ENCODE results near the gene MEGF6.

MEGF6 gene

DNA sequence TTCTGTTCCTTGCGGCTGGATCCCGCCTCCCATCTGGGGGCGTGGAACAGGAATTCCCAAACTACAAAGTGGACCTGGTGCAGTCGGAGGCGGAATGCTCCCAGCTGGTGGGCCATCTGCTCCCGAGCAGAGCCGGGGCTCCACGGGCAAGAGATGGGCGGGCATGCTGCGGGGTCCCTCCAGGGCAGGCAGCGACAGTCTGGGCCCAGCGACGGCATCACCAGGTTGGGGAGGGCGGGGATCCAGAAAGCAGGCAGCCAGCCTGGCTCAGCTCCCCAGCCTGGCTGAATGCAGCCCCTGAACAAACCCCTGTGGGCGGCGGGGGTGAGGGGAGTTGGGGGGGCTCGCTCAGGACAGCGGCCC, 3.6 kb downstream of the MEGF6 start:
- H3F3A ChIP-seq (ENCODE audit: control insufficient read depth, insufficient read depth) = no peaks in the 10 kb centered on the region
- peaks cover 13% of the 10 kb centered on the region for H3K4me1 ChIP-seq (ENCODE audit: control insufficient read depth, low read length)
- H3K79me2 ChIP-seq (ENCODE audit: control insufficient read depth, low read length) = no peaks in the 10 kb centered on the region
- no peaks in the 10 kb centered on the region for H3K9me2 ChIP-seq (replicated peaks; ENCODE audit: control insufficient read depth, low read length)
- H3K36me3 ChIP-seq (ENCODE audit: control insufficient read depth, low read length) = no peaks in the 10 kb centered on the region
- H3K27ac ChIP-seq (ENCODE audit: low read depth, low read length) = no peak overlapping the region
- H4K20me1 ChIP-seq (ENCODE audit: control insufficient read depth, insufficient read depth, low read depth, low read length) = no peaks in the 10 kb centered on the region
- no peak overlapping the region for H3K4me2 ChIP-seq (ENCODE audit: low read length)
- peaks cover 30% of the 10 kb centered on the region for H3K27me3 ChIP-seq (ENCODE audit: control insufficient read depth, low read length)
- no peak for TF ChIP-seq EZH2phosphoT487 (IDR thresholded peaks at IDR 0.05; ENCODE audit: borderline replicate concordance, low read length)
- TF ChIP-seq CTCF (IDR thresholded peaks at IDR 0.05; ENCODE audit: low read depth, low read length, poor library complexity, severe bottlenecking) = no peak
- no peak overlapping the region for H3K4me3 ChIP-seq (ENCODE audit: low read length)
- no peaks in the 10 kb centered on the region for H3K9me3 ChIP-seq (ENCODE audit: control insufficient read depth, insufficient read depth, low read length)

DNA sequence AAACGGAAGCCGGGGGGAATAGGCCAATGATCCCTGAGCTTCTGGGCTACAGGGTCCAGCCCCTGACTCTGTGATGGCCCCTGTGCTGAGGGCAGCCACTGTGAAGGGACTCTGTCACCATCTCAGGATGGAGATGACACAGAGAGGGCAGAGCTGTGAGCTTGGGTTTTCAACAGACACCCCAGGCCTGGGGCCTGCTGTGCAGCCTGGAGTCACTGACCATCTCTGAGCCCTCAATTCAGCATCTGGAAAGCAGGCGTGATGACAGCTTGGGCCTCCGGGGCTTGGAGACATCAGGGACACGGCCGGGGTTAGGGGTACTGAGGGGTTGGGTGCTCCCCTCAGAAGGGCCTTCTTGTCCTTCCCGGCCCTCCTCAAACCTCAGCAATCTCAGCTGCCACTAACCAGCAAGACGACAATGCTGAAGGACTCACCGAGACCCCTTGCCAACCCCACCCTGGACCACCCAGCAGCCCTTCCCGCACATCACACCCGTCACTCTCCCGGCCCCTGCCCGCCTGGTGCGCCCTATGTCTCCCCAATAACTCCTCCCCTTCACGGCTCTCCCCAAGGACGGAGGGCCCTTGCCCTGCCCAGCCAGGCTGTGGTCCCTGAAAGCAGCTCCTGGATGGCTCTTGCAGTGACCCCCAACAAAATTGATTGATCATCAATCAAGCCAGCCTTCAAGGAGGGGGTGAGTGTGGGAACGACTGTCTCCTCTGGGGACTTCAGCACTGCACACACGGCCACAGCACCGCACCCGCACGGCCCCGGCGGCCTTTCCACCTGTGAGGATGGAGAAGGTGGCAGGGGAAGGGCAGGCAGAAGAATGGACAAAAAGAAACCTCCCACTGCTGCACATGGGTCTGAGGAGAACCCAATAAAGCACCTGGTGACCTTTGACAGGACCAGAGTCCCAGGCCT, 4.3 kb downstream of the MEGF6 start:
- Histone ChIP-seq H3F3A (ENCODE audit: control insufficient read depth, insufficient read depth) (no peaks in the 10 kb centered on the region), H3K4me1 (ENCODE audit: control insufficient read depth, low read length) (peaks cover 13% of the 10 kb centered on the region), H3K9me2 (replicated peaks; ENCODE audit: control insufficient read depth, low read length) (no peaks in the 10 kb centered on the region), H3K36me3 (ENCODE audit: control insufficient read depth, low read length) (no peaks in the 10 kb centered on the region), H3K27ac (ENCODE audit: low read depth, low read length) (no peak overlapping the region), H4K20me1 (ENCODE audit: control insufficient read depth, insufficient read depth, low read depth, low read length) (no peaks in the 10 kb centered on the region), H3K27me3 (ENCODE audit: control insufficient read depth, low read length) (peaks cover 25% of the 10 kb centered on the region), H3K9me3 (ENCODE audit: control insufficient read depth, insufficient read depth, low read length) (no peaks in the 10 kb centered on the region), H3K4me3 (ENCODE audit: low read length) (no peak overlapping the region), H3K79me2 (ENCODE audit: control insufficient read depth, low read length) (no peaks in the 10 kb centered on the region), H3K4me2 (ENCODE audit: low read length) (no peak overlapping the region)
- no peak for TF ChIP-seq CTCF (IDR thresholded peaks at IDR 0.05; ENCODE audit: low read depth, low read length, poor library complexity, severe bottlenecking)
- no peak for TF ChIP-seq EZH2phosphoT487 (IDR thresholded peaks at IDR 0.05; ENCODE audit: borderline replicate concordance, low read length)

- Histone ChIP-seq H3K9me2 (replicated peaks; ENCODE audit: control insufficient read depth, low read length) (no peaks in the 10 kb centered on the region), H3K9me3 (ENCODE audit: control insufficient read depth, insufficient read depth, low read length) (no peaks in the 10 kb centered on the region), H3K79me2 (ENCODE audit: control insufficient read depth, low read length) (no peaks in the 10 kb centered on the region), H4K20me1 (ENCODE audit: control insufficient read depth, insufficient read depth, low read depth, low read length) (no peaks in the 10 kb centered on the region), H3K4me1 (ENCODE audit: control insufficient read depth, low read length) (no peaks in the 10 kb centered on the region), H3K36me3 (ENCODE audit: control insufficient read depth, low read length) (no peaks in the 10 kb centered on the region), H3F3A (ENCODE audit: control insufficient read depth, insufficient read depth) (no peaks in the 10 kb centered on the region), H3K27ac (ENCODE audit: low read depth, low read length) (no peak overlapping the region), H3K4me3 (ENCODE audit: low read length) (no peak overlapping the region), H3K27me3 (ENCODE audit: control insufficient read depth, low read length) (peaks cover 10% of the 10 kb centered on the region), H3K4me2 (ENCODE audit: low read length) (no peak overlapping the region)
- TF ChIP-seq CTCF (IDR thresholded peaks at IDR 0.05; ENCODE audit: low read depth, low read length, poor library complexity, severe bottlenecking) (no peak), EZH2phosphoT487 (IDR thresholded peaks at IDR 0.05; ENCODE audit: borderline replicate concordance, low read length) (no peak)
These were observed 6.1 kb downstream of the MEGF6 start for GRCh38 chr1:3604997-3605823.
